HepG2 (cell line): ENCODE data around the gene ZNF416. TPM values are rescaled to one million over a fixed set of nuclear protein-coding genes. Genes with fewer than 3 reads are reported as not detected.

Experiments
- ARID2 ChIP-seq: sonication (generic); formaldehyde crosslinking; IDR thresholded peaks from 2 replicates; pipeline ENCODE4 v1.8.1; 2022; ENCODE audit warnings: mild to moderate bottlenecking, missing genetic modification reagents, borderline replicate concordance
- ELF4 ChIP-seq: sonication (generic); formaldehyde crosslinking; IDR thresholded peaks from 2 replicates; pipeline ENCODE4 v1.5.0; 2020; ENCODE audit warnings: missing genetic modification reagents, mild to moderate bottlenecking, moderate library complexity, borderline replicate concordance
- FIP1L1 ChIP-seq: fragments of 200-400 bp; formaldehyde crosslinking; IDR thresholded peaks from 2 replicates; pipeline ENCODE4 v1.6.1; 2018; ENCODE audit warnings: low read depth, mild to moderate bottlenecking, low read length, moderate library complexity, borderline replicate concordance; ENCODE audit not compliant: insufficient read depth
- GMEB1 ChIP-seq: sonication (generic); formaldehyde crosslinking; IDR thresholded peaks from 2 replicates; pipeline ENCODE4 v1.5.1; 2020; ENCODE audit warnings: missing genetic modification reagents, mild to moderate bottlenecking, borderline replicate concordance
- KLF6 ChIP-seq: IDR thresholded peaks from 2 replicates; pipeline ENCODE4 v1.8.0; 2016; ENCODE audit warnings: missing biosample characterization, missing genetic modification reagents
- MED1 ChIP-seq: sonication (generic); formaldehyde crosslinking; IDR thresholded peaks from 2 replicates; pipeline ENCODE4 v1.4.0; 2020; ENCODE audit warnings: missing genetic modification reagents
- NFYC ChIP-seq: IDR thresholded peaks from 2 replicates; pipeline ENCODE4 v1.6.1; 2016; ENCODE audit warnings: missing genetic modification reagents, missing compliant biosample characterization
- NKX3-1 ChIP-seq: sonication (generic); formaldehyde crosslinking; IDR thresholded peaks from 2 replicates; pipeline ENCODE4 v1.5.0; 2020; ENCODE audit warnings: missing genetic modification reagents
- NR2C2 ChIP-seq: sonication (generic); formaldehyde crosslinking; IDR thresholded peaks from 2 replicates; pipeline ENCODE4 v1.4.0; 2020; ENCODE audit warnings: missing genetic modification reagents, mild to moderate bottlenecking, moderate library complexity, borderline replicate concordance
- SMARCC2 ChIP-seq: fragments of 450-650 bp; IDR thresholded peaks from 2 replicates; pipeline ENCODE4 v1.6.1; 2017; ENCODE audit warnings: antibody characterized with exemption, mild to moderate bottlenecking
- SNAPC4 ChIP-seq: sonication (generic); formaldehyde crosslinking; IDR thresholded peaks from 2 replicates; pipeline ENCODE4 v1.4.0; 2020; ENCODE audit warnings: mild to moderate bottlenecking, missing genetic modification reagents
- SP4 ChIP-seq: sonication (generic); formaldehyde crosslinking; IDR thresholded peaks from 2 replicates; pipeline ENCODE4 v1.8.1; 2023; ENCODE audit warnings: mild to moderate bottlenecking, missing genetic modification reagents
- TGIF2 ChIP-seq: IDR thresholded peaks from 2 replicates; pipeline ENCODE4 v1.6.1; 2016; ENCODE audit warnings: control low read depth, missing compliant biosample characterization
- THAP9 ChIP-seq: sonication (generic); formaldehyde crosslinking; IDR thresholded peaks from 2 replicates; pipeline ENCODE4; 2020; ENCODE audit warnings: missing genetic modification reagents, mild to moderate bottlenecking, borderline replicate concordance
- ZBTB38 ChIP-seq: sonication (generic); formaldehyde crosslinking; IDR thresholded peaks from 2 replicates; pipeline ENCODE4 v1.5.1; 2020; ENCODE audit warnings: mild to moderate bottlenecking, missing genetic modification reagents
- ZFY ChIP-seq: sonication (generic); formaldehyde crosslinking; IDR thresholded peaks from 2 replicates; pipeline ENCODE4 v1.4.0; 2020; ENCODE audit warnings: missing genetic modification reagents
- ZNF160 ChIP-seq: sonication (generic); formaldehyde crosslinking; IDR thresholded peaks from 2 replicates; pipeline ENCODE4 v1.8.0; 2022; ENCODE audit warnings: mild to moderate bottlenecking, inconsistent platforms, missing genetic modification reagents
- ZNF414 ChIP-seq: sonication (generic); formaldehyde crosslinking; IDR thresholded peaks from 2 replicates; pipeline ENCODE4 v1.5.0; 2020; ENCODE audit warnings: missing genetic modification reagents
- ZNF605 ChIP-seq: sonication (generic); formaldehyde crosslinking; IDR thresholded peaks from 2 replicates; pipeline ENCODE4 v1.8.0; 2022; ENCODE audit warnings: mild to moderate bottlenecking, missing genetic modification reagents
- polyA plus RNA-seq, 8 experiments: library from polyadenylated mRNA; depleted of rRNA in 3 of 8; stranded (reverse) in 7 of 8; unstranded in 1 of 8; fragments of >200 nt; fragmentation: Illumina TruSeq in 4 of 8; extraction: Trizol in 4 of 8; gene quantifications; 2 replicates each; pipeline versions ENCODE4 v1.2.1 to v1.2.3, GENCODE V29; 2011 to 2016; ENCODE audit warnings: low read depth in 4 of 8, missing spikeins in 1 of 8, mixed read lengths in 1 of 8; ENCODE audit not compliant: insufficient read depth in 1 of 8
- total RNA-seq, 5 experiments: library from RNA; depleted of rRNA; stranded (reverse); fragments of >200 nt; fragmentation: Illumina TruSeq; extraction: Trizol; gene quantifications; 2 replicates each; pipeline ENCODE4 v1.2.3, GENCODE V29; 2016; ENCODE audit warnings: low read depth in 1 of 5

The ZNF416 gene
- total and polyA plus RNA-seq, 2 of the 13 experiments (the other 11 are each of a cell fraction or from before 2014, with no cell fraction given), result 1.5 to 5.3 TPM

GRCh38 chr19:57613941-57614743 is 35.4 kb upstream of the ZNF416 start, which contains the start of gene ZNF134 (continued):
- TF ChIP-seq NFYC (CRISPR knock-in tag) (peak; percentile 69), ZNF605 (peak; percentile 59; the same call in 1 of the 2 replicates), SP4 (CRISPR knock-in tag) (peak; percentile 50), THAP9 (CRISPR knock-in tag) (peak; percentile 75), SMARCC2 (no peak), ZBTB38 (CRISPR knock-in tag) (peak; percentile 36), GMEB1 (CRISPR knock-in tag) (peak; percentile 92), ZFY (peak; percentile 75), FIP1L1 (no peak), ARID2 (CRISPR knock-in tag) (0 out of 2 replicates have a peak, but pooled peaks have one; percentile 31), KLF6 (CRISPR knock-in tag) (0 out of 2 replicates have a peak, but pooled peaks have one; percentile 30), ELF4 (0 out of 2 replicates have a peak, but pooled peaks have one; percentile 44), TGIF2 (CRISPR knock-in tag) (no peak), MED1 (CRISPR knock-in tag) (peak; percentile 48; the same call in 1 of the 2 replicates), ZNF160 (CRISPR knock-in tag) (peak; percentile 60; the same call in 1 of the 2 replicates), NKX3-1 (CRISPR knock-in tag) (peak; percentile 74; the same call in 1 of the 2 replicates), SNAPC4 (CRISPR knock-in tag) (no peak), NR2C2 (CRISPR knock-in tag) (peak; percentile 71), ZNF414 (CRISPR knock-in tag) (peak; percentile 76; the same call in 1 of the 2 replicates)
